ENCODE results near the gene DPY19L3.
"Not testable (repeated sequence)": the region's sequence is repeated elsewhere in the genome, so short reads cannot be mapped to it uniquely, and the experiment has no call there.

The DPY19L3 gene

DNA sequence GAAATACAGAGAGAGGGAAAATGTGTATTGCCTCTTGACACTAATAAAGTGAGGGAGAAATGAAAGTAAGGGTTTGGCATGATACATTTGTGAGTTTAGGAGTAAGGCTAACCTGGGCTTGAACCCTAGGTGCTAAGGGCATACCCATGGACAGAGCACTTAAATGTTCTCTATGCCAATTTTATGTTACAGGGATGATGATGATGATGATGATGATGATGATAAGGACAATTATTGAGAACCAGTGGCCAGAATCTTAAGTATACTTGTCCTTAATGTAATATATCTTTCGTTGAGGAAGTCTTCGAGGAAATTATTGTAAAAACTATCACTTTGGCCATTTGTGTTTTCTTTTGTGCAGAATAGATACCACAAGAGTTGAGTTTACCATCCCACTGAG is 33.2 kb downstream of the DPY19L3 start:
- DNase-seq (ENCODE audit: low read depth in 1 of 2, low spot score in 1 of 2) = no peak

DNA sequence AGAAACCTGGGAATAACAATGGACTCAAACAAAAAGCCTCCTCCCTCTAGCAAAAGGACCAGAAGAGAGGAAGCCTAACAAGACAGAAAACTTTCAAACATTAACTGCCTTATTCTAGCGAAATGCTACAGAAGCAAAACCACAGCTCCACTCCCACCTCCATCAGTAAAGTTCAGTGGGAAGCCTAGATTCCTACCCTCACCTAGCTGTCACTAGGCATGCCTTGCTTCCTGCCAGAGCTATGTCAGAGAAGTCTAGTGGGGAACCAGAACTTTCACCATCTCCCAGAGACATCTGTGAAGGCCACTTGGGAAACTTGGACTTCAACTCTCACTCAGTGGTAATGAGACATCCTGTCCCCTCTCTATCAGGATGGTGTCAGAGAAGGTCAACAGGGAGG is 37.1 kb downstream of the DPY19L3 start:
- DNase-seq (ENCODE audit: low read depth in 1 of 2, low spot score in 1 of 2) = no peak

DNA sequence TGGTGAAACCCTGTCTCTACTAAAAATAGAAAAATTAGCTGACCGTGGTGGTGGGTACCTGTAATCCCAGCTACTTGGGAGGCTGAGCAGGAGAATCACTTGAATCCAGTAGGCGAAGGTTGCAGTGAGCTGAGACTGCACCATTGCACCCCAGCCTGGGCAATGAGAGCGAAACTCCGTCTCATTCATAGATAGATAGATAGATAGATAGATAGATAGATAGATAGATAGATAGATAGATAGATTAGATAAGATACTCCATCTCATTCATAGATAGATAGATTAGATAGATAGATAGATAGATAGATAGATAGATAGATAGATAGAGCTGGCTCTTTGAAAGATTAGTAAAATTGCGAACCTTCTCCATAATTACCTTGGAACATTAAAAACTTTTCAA is 42.0 kb downstream of the DPY19L3 start:
- DNase-seq (ENCODE audit: low read depth in 1 of 2, low spot score in 1 of 2) = not testable (repeated sequence)

DNA sequence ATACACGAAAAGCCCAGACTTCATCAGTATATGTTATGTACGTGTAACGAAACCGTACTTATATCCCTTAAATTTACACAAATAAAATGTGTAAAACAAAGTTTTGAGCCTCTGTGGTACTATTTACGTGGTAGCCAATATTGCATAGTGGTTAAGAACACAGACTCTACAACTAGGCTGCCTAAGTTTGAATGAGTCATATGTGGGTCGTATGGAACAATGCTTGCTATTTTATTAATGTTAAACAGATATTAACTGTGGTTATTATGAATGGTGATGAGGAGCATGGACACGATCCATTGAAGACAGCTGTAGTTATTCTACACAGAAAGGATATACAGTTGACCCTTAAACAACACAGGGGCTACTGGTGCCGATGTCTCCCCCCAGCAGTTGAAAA is 42.5 kb downstream of the DPY19L3 start:
- DNase-seq (ENCODE audit: low read depth in 1 of 2, low spot score in 1 of 2) = no peak

DNA sequence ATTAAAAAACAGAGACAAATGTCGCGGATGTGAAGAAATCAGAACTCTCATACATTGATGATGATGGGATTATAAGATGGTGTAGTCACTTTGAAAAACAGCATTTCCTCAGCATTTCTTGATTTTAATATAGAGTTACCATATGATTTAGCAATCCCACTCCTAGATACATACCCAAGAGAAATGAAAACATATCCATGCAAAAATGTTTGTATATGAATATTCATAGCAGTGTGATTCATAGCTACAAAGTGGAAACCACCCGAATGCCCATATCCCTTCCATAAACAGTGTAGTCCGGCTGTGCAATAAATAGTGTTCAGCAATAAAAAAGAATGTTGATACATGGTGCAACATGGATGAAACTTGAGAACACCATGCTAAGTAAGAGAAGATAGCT is 44.6 kb downstream of the DPY19L3 start:
- no peak for DNase-seq (ENCODE audit: low read depth in 1 of 2, low spot score in 1 of 2)

DNA sequence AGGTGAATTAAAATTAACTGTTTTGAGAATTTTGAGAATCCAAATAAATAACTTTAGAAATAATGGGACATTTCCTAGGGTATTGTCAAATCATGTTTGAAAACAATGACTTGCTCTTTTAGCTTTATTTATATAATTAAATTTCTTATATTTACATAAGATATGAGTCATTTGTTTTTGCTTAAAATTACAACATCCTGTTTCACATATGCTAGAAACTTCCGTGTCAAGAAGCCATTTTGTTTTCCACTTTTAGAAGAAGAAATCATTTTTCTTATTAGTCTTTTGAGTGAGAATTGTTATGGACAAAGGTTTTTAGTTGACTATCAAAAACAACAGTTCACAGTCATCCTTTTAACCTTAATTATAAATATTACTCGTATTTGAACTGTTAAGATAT is 48.2 kb downstream of the DPY19L3 start:
- DNase-seq (ENCODE audit: low read depth in 1 of 2, low spot score in 1 of 2) = no peak

DNA sequence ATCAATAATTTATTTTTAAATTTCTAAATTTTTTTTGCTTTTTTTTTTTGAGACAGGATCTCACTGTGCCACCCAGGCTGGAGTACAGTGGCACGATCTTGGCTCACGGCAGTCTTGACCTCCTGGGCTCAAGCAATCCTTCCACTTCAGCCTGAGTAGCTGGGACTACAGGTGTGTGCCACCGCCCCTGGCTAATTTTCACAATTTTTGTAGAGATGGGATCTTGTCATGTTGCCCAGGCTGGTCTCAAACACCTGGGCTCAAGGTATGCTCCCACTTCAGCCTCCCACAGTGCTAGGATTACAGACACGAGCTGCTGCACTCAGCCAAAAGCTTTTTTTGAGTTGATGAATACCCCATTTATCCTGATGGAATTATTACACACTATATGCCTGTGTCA is 50.8 kb downstream of the DPY19L3 start:
- no peak for DNase-seq (ENCODE audit: low read depth in 1 of 2, low spot score in 1 of 2)

DNA sequence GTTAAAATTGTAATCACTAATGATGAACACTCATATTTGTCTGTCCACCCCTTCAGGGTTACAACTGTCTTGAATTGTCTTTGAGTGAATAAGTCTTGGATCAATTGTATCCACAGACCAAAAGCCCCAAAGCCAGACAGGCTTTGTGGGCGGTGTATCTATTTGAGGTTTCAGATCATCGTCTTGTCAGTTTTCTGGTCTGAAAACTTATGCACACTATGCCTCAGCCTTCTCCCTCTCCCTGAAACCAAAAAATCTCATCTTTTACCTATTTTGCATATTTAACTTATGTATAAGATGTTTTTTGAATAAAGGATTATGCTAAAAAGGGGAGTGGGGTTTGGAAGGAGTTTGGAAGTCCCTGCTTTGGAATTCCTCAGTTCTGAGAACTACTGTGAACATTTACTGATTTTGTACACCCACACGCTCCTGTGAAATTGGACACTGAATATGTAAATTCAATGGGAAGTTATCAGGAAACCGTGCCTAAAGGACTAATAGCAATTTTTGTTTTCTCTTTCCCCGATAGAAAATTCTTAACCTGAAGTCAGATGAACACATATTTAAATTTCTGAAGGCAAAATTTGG is 52.1 kb downstream of the DPY19L3 start:
- no peak for DNase-seq (ENCODE audit: low read depth in 1 of 2, low spot score in 1 of 2)

DNA sequence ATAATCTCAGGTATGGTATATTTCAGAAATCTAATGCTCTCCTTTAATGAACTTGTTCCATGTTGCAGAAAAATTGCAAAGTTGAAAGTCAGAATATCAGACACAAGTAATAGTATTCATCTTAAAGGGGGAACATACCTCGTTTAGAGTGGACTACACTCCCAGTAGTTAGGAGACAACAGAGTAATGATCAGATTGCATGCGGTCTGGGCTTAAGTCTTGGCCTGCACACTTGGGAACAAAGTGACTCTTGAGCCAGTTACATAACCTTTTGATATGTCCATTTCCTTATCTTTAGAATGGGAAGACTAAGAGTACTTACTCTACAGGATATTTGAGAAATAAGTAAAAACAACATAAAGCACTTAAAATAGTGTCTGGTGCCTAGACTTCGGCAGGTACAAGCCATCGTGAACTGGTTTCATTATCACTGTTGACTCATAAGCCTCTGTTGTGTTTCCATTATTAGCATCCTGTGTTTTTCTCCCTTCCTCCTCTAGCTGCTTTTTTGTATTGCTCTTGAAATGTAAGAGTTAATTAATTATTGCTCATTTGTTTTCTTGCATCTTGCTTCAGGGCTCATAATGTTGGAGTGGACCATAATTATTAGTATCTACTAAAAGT is 53.0 kb downstream of the DPY19L3 start:
- DNase-seq (ENCODE audit: low read depth in 1 of 2, low spot score in 1 of 2) = no peak

DNA sequence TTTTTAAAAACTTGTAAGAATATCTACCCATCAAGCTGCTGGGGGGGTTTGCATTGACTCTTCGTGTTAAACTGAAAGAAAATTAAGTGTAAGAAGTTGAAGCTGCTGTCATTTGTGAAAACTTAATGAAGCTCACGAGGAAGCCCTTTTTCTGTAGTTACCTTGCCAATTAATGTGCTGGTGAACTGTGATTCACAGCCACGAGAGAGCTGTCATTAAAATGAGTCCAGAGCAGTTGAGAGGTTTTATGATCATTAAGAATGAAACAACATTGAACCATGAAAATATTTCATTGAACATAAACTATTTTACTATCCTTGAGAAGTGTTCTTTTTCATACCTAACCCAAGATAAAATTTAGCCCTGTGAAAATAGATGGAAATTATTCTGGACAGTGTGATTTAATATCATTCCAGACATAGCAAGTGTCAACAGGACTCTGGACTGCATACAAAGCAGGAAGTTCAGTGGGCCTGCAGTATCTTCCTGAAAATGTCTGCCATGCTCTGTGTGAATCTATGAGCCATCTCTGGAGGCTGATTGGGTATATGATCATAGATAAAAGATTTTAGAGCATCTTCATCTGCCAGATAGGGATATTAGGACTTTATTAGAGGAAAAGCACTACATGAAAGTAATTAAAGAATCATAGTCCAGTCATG is 53.8 kb downstream of the DPY19L3 start:
- DNase-seq (ENCODE audit: low read depth in 1 of 2, low spot score in 1 of 2) = no peak

DNA sequence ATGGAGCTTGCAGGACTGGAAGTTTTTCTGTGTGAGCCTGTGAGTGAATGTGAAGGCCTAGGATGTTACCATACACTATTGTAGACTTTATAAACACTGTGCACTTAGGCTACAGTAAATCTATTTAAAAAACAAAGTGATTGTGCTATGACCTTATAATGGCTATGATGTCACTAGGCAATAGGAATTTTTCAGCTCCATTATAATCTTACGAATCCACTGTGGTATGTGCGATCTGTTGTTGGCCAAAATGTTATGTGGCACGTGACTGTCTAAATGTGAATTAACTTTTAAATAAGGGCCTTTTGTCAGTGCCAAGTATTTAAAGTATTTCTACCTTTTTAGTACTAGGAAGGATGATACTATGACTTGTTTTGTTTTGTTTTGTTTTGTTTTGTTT is 54.9 kb downstream of the DPY19L3 start:
- no peak for DNase-seq (ENCODE audit: low read depth in 1 of 2, low spot score in 1 of 2)

DNA sequence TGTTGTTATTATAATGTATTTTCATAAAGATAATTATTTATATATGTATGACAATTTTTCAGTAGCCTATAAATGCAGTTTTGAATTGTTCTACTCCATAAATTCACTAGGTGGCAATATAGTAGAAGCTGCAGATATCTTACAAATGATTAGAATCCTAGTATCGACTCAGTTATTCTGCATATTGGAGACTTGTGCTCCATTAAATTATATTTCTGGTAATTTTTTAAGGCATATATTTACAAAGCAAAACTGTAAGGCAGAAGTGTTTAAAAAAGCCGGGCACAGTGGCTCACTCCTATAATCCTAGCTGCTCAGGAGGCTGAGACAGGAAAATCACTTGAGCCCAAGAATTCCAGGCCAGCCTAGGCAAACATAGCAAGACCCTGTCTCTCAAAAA is 58.7 kb downstream of the DPY19L3 start:
- no peak for DNase-seq (ENCODE audit: low read depth in 1 of 2, low spot score in 1 of 2)

DNA sequence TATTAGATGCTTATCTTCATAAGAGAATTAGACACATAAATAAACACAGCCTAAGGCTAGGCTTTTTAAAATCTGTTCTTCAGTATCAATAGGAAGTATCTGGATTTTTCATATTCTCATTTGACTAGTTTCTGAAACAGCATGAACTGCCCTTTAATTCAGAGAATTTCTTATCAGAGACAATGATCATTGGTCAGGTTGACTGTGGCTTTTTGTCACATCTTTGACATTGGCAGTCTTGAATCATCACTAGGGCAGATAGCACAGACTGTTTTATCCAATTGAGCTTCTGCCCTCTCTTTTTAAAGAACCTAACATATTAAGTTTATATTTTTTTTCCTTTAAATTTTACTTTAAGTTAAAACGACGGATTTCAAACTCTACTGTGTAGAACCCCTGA is 59.6 kb downstream of the DPY19L3 start:
- DNase-seq (ENCODE audit: low read depth in 1 of 2, low spot score in 1 of 2) = no peak

DNA sequence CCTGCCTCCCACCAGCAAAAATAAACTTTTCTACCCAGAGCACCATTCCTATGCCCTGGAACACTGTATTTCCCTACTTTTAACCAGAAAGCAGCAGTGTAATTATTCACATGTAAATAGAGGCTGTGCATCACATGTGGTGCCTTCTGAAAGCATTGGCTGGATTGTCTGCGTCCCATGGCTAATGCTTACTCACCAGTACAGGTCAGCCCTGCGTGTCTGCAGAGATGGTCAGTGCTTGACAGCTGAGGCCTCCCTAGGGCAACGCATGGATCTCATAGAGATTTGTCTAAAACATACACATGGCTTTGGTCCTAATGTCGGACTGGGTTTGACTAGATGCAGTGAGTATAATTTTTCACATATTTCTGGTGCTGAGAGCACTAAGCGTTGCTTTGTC is 64.2 kb downstream of the DPY19L3 start:
- no peak for DNase-seq (ENCODE audit: low read depth in 1 of 2, low spot score in 1 of 2)

DNA sequence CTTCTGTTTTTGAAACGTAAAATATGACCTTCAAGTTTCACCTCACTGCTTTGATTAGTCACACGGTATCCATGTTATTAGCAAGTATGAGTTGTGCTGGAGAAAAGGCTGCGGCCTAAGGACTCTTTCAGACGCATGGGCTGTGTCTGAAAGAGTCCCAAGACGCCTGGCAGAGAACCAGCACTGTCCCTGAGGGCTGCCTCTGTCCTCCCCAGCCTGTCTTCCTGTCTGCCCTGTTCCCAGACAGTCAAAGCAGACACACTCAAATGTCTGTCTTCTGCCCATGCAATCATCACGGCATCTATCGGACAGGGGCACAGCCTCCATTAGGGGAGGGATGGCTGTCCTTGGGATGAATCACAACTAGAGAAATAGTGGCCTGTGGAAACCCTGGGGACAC is 65.5 kb downstream of the DPY19L3 start:
- DNase-seq (ENCODE audit: low read depth in 1 of 2, low spot score in 1 of 2) = no peak

DNA sequence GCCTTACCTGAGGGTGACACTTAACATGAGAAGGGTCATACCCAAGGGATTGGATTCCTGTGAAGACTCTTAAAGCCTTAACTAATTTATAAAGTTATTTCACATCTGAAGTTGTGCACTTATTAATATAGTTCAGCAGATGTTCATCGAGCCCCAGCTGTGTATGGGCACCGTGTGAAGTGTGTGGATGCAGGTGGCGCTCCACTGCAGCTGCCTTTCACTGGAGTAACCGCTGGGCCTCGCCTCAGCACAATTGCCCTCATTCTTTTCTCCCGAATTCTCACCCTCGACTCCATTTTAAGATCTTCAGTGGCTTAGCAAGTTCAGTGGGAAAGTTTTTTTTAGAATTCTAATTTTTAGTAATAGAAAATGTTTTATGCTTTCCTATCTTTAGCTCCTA is 66.2 kb downstream of the DPY19L3 start:
- DNase-seq (ENCODE audit: low read depth in 1 of 2, low spot score in 1 of 2) = no peak

DNA sequence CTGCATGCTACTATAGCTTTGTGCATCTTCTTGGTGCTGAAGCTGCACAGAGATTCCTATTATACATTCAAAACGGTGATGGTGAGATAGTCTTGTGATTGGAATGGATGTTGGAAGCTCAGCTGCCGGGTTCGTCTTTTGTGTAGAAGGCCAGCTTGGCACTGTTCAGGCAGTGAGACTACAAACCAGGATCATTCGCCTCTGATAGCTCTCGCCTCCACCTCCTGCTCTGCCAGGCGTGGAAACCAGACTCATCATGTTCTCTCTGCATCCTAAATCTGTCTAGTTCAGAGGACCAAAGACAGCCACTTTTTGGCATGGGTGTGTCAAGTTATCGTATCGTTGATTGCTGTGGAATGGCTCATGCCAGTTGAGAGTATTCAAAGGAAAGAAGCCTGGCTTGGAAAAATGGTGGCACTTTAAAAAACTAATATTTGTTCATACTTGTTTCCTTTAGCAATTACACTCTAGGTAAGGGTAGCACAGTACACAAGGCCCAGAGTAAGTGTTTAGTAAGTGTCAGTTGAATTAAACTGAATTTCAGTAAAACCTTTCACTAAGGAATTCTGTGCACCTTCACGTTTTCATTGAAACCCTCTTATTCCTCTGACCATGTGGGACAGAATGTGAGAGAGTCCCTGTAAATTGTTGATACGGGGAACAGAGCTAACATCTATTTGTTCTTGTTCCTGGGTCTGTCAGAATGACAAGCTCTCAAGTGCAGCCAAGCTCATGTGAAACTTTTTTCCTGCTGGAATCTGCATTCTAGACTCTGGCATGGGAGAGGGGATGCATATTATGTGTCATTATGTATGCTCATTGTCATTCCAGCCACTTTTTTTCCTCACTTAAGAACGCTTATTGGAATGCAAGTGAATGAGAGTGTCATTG is 69.8 kb downstream of the DPY19L3 start:
- no peak for DNase-seq (ENCODE audit: low read depth in 1 of 2, low spot score in 1 of 2)

DNA sequence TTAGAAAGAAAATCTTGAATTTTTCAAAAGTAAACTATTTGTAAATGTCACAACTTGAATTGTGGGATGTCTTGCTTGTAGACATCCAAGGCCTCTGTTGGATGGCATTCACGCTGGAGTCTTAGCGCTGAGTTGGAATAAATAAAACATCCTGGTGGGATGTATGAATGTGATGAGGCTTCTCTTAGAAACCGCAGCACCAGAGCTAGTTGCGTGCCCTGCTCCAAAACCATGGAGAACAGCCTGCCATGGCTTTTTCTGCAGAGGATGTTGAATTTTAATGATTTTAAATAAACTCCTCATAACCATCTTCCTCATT is 70.4 kb downstream of the DPY19L3 start:
- no peak for DNase-seq (ENCODE audit: low read depth in 1 of 2, low spot score in 1 of 2)

DNA sequence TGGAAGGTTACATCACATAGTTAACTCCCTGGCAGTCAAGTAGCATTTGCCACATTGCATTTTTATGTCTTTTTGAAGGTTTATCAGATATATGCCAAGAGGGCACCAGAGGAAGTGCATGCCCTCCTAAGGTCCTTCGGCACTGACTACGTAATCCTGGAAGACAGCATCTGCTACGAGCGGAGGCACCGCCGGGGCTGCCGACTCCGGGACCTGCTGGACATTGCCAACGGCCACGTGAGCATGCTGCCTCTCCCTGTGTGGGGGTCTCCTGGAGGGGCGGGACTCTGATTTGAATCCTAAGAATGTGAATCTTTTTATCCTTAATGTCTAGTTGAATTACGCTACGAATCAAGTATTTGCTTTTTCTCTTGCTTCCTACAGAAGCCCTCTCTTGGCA is 74.8 kb downstream of the DPY19L3 start:
- DNase-seq (ENCODE audit: low read depth in 1 of 2, low spot score in 1 of 2) = no peak

DNA sequence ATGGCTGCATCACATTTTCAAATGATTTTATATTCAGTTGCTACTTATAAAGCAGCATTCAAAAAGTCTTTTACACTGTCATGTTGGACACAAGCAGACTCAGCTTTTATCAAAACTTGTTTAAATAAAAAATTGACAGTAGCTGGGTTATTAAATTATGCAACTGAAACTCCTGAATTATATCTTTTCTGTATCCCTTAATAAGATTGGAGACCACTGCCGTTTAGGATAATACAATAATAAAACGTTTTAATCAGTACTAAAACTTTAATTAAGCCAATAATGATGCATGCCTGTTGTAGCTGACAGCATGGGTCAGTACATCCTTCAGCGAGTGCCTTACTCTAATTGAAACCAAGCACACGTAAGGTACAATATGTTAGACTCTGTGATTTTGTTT is 78.0 kb downstream of the DPY19L3 start:
- DNase-seq (ENCODE audit: low read depth in 1 of 2, low spot score in 1 of 2) = no peak

DNA sequence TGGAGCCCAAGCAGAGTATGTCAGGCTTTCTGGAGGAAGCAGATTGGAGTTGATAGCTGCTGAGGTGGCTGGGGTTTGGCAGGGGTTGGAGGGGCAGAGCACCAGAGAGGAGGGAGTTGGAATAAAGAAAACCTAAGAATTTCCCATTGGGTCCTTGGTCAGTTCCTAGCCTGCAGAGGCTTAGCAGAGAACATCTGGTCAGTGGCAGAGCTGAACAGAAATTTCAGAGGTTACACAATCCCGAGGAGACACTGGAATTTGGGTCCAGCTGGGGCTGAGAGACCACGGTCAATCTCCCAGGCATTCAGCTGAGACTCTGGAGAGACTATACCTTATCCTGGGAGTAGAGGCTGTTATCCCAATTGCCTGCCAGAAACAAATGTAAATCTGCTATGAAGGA is 84.4 kb downstream of the DPY19L3 start:
- DNase-seq (ENCODE audit: low read depth in 1 of 2, low spot score in 1 of 2) = no peak

DNA sequence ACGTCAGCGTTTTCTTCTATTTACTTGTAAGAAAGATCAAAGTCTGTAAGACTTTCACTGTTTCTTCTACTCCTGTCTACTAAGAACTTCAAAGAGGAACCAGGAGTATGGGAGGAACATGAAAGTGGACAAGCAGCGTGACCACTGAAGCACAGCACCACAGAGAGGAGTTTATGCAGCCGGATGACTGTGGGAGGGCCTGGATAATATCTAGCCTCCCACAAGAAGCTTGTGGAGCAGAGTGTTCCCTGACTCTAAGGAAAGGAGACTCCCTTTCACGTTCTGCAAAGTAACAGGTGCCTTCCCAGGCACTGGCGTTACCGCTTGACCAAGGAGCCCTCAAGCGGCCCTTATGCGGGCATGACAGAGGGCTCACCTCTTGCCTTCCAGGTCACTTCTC is 91.8 kb downstream of the DPY19L3 start:
- DNase-seq (ENCODE audit: low read depth in 1 of 2, low spot score in 1 of 2) = no peak
